GM18502 (cell line): Measurements from ENCODE around the gene CLCN4.

Experiments used
- ATAC-seq: cut with Tn5 transposase; IDR thresholded peaks from one replicate; pipeline ENCODE4 v1.9.1; 2021; ENCODE audit warnings: mild to moderate bottlenecking; ENCODE audit not compliant: unreplicated experiment, poor library complexity

CLCN4 gene

GRCh38 chrX:10128386-10128785 lies 28.4 kb upstream of the CLCN4 start:
- ATAC-seq, result no peak

GRCh38 chrX:10129229-10129628 lies 27.5 kb upstream of the CLCN4 start:
- ATAC-seq, result no peak

- ATAC-seq, result no peak
Measured at GRCh38 chrX:10130354-10130753, 26.4 kb upstream of the CLCN4 start.

GRCh38 chrX:10133980-10134676 lies 22.6 kb upstream of the CLCN4 start:
- ATAC-seq, result no peak

GRCh38 chrX:10134921-10135320 lies 21.9 kb upstream of the CLCN4 start:
- ATAC-seq, result no peak

GRCh38 chrX:10135561-10136399 lies 21.0 kb upstream of the CLCN4 start:
- no peak for ATAC-seq

- no peak for ATAC-seq
Measured at GRCh38 chrX:10138726-10139125, 18.0 kb upstream of the CLCN4 start.

GRCh38 chrX:10140264-10140663 lies 16.5 kb upstream of the CLCN4 start:
- no peak for ATAC-seq

- ATAC-seq, result no peak
Measured at GRCh38 chrX:10142041-10142599, 14.7 kb upstream of the CLCN4 start.

GRCh38 chrX:10143071-10143983 lies 13.4 kb upstream of the CLCN4 start:
- no peak for ATAC-seq

GRCh38 chrX:10146346-10146745 lies 10.4 kb upstream of the CLCN4 start:
- no peak for ATAC-seq

GRCh38 chrX:10152086-10152485 lies 4.7 kb upstream of the CLCN4 start:
- ATAC-seq, result no peak

GRCh38 chrX:10155137-10155536 lies 1.6 kb upstream of the CLCN4 start:
- ATAC-seq, result no peak

- ATAC-seq, result no peak
Measured at GRCh38 chrX:10157032-10157341, 212 bp downstream of the CLCN4 start.

- no peak for ATAC-seq
Measured at GRCh38 chrX:10157543-10157942, 768 bp downstream of the CLCN4 start.

- ATAC-seq, result peak; percentile 48
Measured at GRCh38 chrX:10158279-10159144, 1.7 kb downstream of the CLCN4 start.

GRCh38 chrX:10159145-10159468 lies 2.3 kb downstream of the CLCN4 start:
- ATAC-seq, result no peak

GRCh38 chrX:10160211-10160610 lies 3.4 kb downstream of the CLCN4 start:
- ATAC-seq, result no peak

GRCh38 chrX:10163031-10163430 lies 6.3 kb downstream of the CLCN4 start:
- ATAC-seq, result no peak

GRCh38 chrX:10164879-10165278 lies 8.1 kb downstream of the CLCN4 start:
- no peak for ATAC-seq
